ENCODE data around the gene HLA-DQB2.
A peak's percentile ranks its signal among the peaks of the same experiment; 100 is the strongest.
"Not testable (repeated sequence)": the region's sequence is repeated elsewhere in the genome, so short reads cannot be mapped to it uniquely, and the experiment has no call there.

Gene HLA-DQB2

GRCh38 chr6:32792901-32793435 is 29.6 kb upstream of the HLA-DQB2 start:
- Histone ChIP-seq H4K20me1 (no peaks in the 10 kb centered on the region), H3K27ac (no peak overlapping the region; a peak in 1 of 22 replicates), H3K4me1 (peaks cover 49 to 61% (median 55%) of the 10 kb centered on the region in 10 experiments), H3K4me3 (no peak overlapping the region), H3K4me2 (peak overlapping the region in 9 of 11 experiments; percentile 25 to 97 (median 82); a peak in 17 of 22 replicates), H3K36me3 (no peaks in the 10 kb centered on the region), H3K9ac (no peak overlapping the region), H3K27me3 (no peaks in the 10 kb centered on the region), H3K9me3 (replicated peaks in 1 of 11) (peaks cover 0 to under 1% (median 0%) of the 10 kb centered on the region in 11 experiments; a peak in 2 of 22 replicates)
- no peak for TF ChIP-seq Cebpa-rat (IDR thresholded peaks at IDR 0.05)

GRCh38 chr6:32790306-32790705 is 27.0 kb upstream of the HLA-DQB2 start:
- Histone ChIP-seq H3K4me2 (no peak overlapping the region), H3K4me1 (peaks cover 30 to 55% (median 40%) of the 10 kb centered on the region in 10 experiments), H4K20me1 (no peaks in the 10 kb centered on the region), H3K27ac (no peak overlapping the region), H3K4me3 (no peak overlapping the region), H3K9me3 (replicated peaks in 1 of 11) (no peaks in the 10 kb centered on the region), H3K36me3 (no peaks in the 10 kb centered on the region), H3K27me3 (no peaks in the 10 kb centered on the region), H3K9ac (no peak overlapping the region)
- no peak for TF ChIP-seq Cebpa-rat (IDR thresholded peaks at IDR 0.05)

- Histone ChIP-seq H3K4me3 (no peak overlapping the region), H3K36me3 (no peaks in the 10 kb centered on the region), H3K9me3 (replicated peaks in 1 of 11) (peaks cover 0 to 14% (median 0%) of the 10 kb centered on the region in 11 experiments; a peak in 8 of 22 replicates), H4K20me1 (no peaks in the 10 kb centered on the region), H3K9ac (peak overlapping the region in 4 of 11 experiments; percentile 8 to 34 (median 19); a peak in 3 of 22 replicates), H3K4me2 (peak overlapping the region in 8 of 11 experiments; percentile 15 to 66 (median 43); a peak in 15 of 22 replicates), H3K4me1 (peaks cover 0 to 35% (median 12%) of the 10 kb centered on the region in 10 experiments; a peak in 13 of 20 replicates), H3K27me3 (no peaks in the 10 kb centered on the region), H3K27ac (peak overlapping the region in 4 of 11 experiments; percentile 23 to 32 (median 26); a peak in 8 of 22 replicates)
- peak in 9 of 11 experiments; percentile 9 to 79 (median 70); a peak in 9 of 22 replicates for TF ChIP-seq Cebpa-rat (IDR thresholded peaks at IDR 0.05)
These were observed 22.6 kb upstream of the HLA-DQB2 start for GRCh38 chr6:32785781-32786533.

DNA sequence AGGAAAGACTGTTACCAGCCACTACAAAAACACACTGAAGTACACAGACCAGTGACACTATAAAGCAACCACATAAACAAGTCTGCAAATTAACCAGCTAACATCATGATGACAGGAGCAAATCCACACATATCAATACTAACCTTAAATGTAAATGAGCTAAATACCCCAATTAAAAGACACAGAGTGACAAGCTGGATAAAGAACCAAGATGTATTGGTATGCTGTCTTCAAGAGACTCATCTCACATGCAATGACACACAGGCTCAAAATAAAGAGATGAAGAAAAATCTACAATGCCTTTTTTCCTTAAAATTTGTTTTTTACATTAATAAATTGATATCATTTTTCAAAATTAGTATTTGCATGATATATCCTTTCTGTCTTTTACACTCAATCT is 19.6 kb upstream of the HLA-DQB2 start:
- H3K9me3 ChIP-seq (replicated peaks in 1 of 11), result peaks cover 0 to 14% (median 0%) of the 10 kb centered on the region in 11 experiments; a peak in 8 of 22 replicates
- H3K9ac ChIP-seq, H4K20me1 ChIP-seq, H3K4me3 ChIP-seq, H3K27me3 ChIP-seq, H3K27ac ChIP-seq, H3K36me3 ChIP-seq, H3K4me2 ChIP-seq: not testable (repeated sequence)
- peaks cover 0 to 43% (median 12%) of the 10 kb centered on the region in 10 experiments; a peak in 13 of 20 replicates for H3K4me1 ChIP-seq

DNA sequence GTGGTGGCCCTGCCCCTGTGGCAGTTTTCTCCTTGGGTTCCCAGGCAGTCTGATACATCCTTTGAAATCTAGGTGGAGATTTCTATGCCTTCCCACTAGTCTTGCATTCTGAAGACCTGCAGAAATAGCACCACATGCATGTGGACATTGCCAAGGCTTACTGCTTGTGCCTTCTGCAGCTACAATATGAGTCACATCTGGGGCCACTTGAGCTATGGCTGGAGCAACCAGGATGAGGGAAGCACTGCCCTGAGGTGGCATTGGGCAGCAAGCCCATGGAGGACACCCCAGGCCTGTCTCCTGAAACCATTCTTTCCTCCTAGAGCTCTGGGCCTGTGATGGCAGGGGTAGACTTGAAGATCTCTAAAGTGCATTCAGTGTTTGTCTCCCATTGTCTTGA is 15.7 kb upstream of the HLA-DQB2 start:
- no peaks in the 10 kb centered on the region for H4K20me1 ChIP-seq
- H3K4me1 ChIP-seq, result peaks cover 0 to 10% (median 0%) of the 10 kb centered on the region in 10 experiments; a peak in 2 of 20 replicates
- no peak overlapping the region for H3K27ac ChIP-seq
- H3K9me3 ChIP-seq (replicated peaks in 1 of 11), result peaks cover 0 to 14% (median 0%) of the 10 kb centered on the region in 11 experiments; a peak in 8 of 22 replicates
- H3K4me2 ChIP-seq, result no peak overlapping the region
- no peak overlapping the region for H3K4me3 ChIP-seq
- no peak for TF ChIP-seq Cebpa-rat (IDR thresholded peaks at IDR 0.05)
- no peaks in the 10 kb centered on the region for H3K27me3 ChIP-seq
- H3K9ac ChIP-seq, result no peak overlapping the region
- no peaks in the 10 kb centered on the region for H3K36me3 ChIP-seq

DNA sequence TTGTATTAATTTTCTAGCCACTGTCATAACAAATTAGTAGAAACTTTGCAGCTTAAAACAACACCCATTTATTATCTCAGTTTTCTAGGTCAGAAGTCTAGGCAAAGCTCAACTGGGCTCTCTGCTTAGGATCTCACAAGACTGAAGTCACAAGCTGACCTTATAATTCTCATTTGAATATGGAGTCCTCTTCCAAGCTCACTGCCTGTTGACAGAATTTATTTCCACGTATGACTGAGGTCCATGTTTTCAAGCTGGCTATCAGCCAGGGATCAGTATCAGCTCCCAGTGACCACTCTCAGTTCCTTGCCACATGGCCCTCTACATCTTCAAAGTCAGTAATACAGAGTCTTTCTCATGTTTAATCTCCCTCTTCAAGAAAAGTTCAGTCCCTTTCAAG is 11.7 kb upstream of the HLA-DQB2 start:
- Histone ChIP-seq H3K27me3 (no peaks in the 10 kb centered on the region), H3K9ac (no peak overlapping the region), H4K20me1 (no peaks in the 10 kb centered on the region), H3K4me2 (no peak overlapping the region), H3K4me1 (peaks cover 0 to under 1% (median 0%) of the 10 kb centered on the region in 10 experiments; a peak in 1 of 20 replicates), H3K27ac (no peak overlapping the region), H3K36me3 (no peaks in the 10 kb centered on the region), H3K9me3 (replicated peaks in 1 of 11) (no peaks in the 10 kb centered on the region), H3K4me3 (no peak overlapping the region)
- no peak for TF ChIP-seq Cebpa-rat (IDR thresholded peaks at IDR 0.05)

DNA sequence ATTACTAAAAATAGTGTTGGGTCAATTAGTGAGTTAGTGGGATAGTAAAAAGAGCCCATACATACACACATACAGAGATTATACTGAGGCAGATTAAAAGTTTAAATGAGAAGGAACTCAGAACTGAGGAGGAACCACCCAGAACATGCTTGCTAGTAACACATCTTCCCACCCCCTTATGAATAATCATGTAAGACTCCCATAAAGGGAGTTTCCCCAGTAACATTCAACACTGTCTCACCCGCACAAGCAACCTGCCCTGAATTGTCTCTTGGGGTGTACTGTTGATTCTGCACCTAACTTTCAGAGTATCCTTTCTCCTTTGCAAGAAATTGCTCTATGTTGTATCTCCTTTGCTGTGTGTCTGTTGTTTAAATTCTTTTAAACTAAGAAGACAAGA is 11.1 kb upstream of the HLA-DQB2 start:
- no peak for TF ChIP-seq Cebpa-rat (IDR thresholded peaks at IDR 0.05)

GRCh38 chr6:32772656-32773055 is 9.3 kb upstream of the HLA-DQB2 start:
- Histone ChIP-seq H3K4me3 (no peak overlapping the region), H3K36me3 (no peaks in the 10 kb centered on the region), H3K9ac (no peak overlapping the region), H3K9me3 (replicated peaks in 1 of 11) (no peaks in the 10 kb centered on the region), H3K27me3 (peaks cover 0 to 4% (median 0%) of the 10 kb centered on the region in 11 experiments; a peak in 1 of 22 replicates), H3K4me1 (no peaks in the 10 kb centered on the region; a peak in 1 of 20 replicates), H3K27ac (no peak overlapping the region), H3K4me2 (no peak overlapping the region), H4K20me1 (no peaks in the 10 kb centered on the region)
- no peak for TF ChIP-seq Cebpa-rat (IDR thresholded peaks at IDR 0.05)

More for the DNA sequence above, 11.1 kb upstream of the HLA-DQB2 start:
- no peak overlapping the region for H3K9ac ChIP-seq
- no peaks in the 10 kb centered on the region for H4K20me1 ChIP-seq
- no peaks in the 10 kb centered on the region for H3K36me3 ChIP-seq
- no peaks in the 10 kb centered on the region; a peak in 1 of 20 replicates for H3K4me1 ChIP-seq
- H3K4me3 ChIP-seq, result no peak overlapping the region
- no peaks in the 10 kb centered on the region for H3K27me3 ChIP-seq
- no peak overlapping the region for H3K27ac ChIP-seq
- no peak overlapping the region for H3K4me2 ChIP-seq
- H3K9me3 ChIP-seq (replicated peaks in 1 of 11), result no peaks in the 10 kb centered on the region

DNA sequence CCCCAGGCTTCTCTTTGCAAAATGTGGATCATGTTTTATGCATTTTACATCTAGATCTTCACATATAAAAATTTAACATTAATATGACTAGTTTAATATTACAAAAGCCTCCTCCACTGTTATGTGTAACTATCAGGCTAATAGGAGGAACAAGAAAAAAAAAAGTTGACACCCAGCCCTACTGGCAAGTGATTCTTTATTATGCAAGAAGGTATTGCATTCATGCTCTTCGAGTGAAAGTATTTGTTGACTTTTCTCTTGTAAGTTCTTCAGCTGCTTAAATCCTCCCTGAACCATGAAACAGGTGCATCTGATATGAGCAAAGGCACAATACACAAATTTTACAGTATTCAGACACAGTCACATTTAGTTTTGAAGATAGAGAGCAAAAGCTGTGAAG is 716 bp upstream of the HLA-DQB2 start:
- H3K27me3 ChIP-seq, result peaks cover 0 to 4% (median 0%) of the 10 kb centered on the region in 11 experiments; a peak in 1 of 22 replicates
- H3K4me2 ChIP-seq, result no peak overlapping the region
- no peaks in the 10 kb centered on the region for H3K4me1 ChIP-seq
- H3K9ac ChIP-seq, result no peak overlapping the region
- no peak overlapping the region for H3K27ac ChIP-seq
- H3K36me3 ChIP-seq, result no peaks in the 10 kb centered on the region
- no peak for TF ChIP-seq Cebpa-rat (IDR thresholded peaks at IDR 0.05)
- no peaks in the 10 kb centered on the region for H3K9me3 ChIP-seq (replicated peaks in 1 of 11)
- no peaks in the 10 kb centered on the region for H4K20me1 ChIP-seq
- no peak overlapping the region for H3K4me3 ChIP-seq
